GM19468 (cell line): ENCODE results near the gene PRKAA1.

Experiments
- ATAC-seq: cut with Tn5 transposase; IDR thresholded peaks from one replicate; pipeline ENCODE4 v1.9.1; 2021; ENCODE audit warnings: mild to moderate bottlenecking, moderate library complexity, moderate number of reproducible peaks; ENCODE audit not compliant: unreplicated experiment; ENCODE audit errors: extremely low read depth

Gene PRKAA1

GRCh38 chr5:40784027-40784653 lies 14.0 kb downstream of the PRKAA1 start:
- no peak for ATAC-seq

- ATAC-seq: no peak
Measured at GRCh38 chr5:40781843-40782409, 16.2 kb downstream of the PRKAA1 start.

- ATAC-seq: no peak
Measured at GRCh38 chr5:40780858-40781257, 17.3 kb downstream of the PRKAA1 start.

GRCh38 chr5:40780199-40780598 lies 18.0 kb downstream of the PRKAA1 start:
- ATAC-seq: no peak

- no peak for ATAC-seq
Measured at GRCh38 chr5:40779561-40779960, 18.6 kb downstream of the PRKAA1 start.

- ATAC-seq: no peak
Measured at GRCh38 chr5:40778133-40778532, 20.0 kb downstream of the PRKAA1 start.

- ATAC-seq: no peak
Measured at GRCh38 chr5:40776658-40776977, 21.6 kb downstream of the PRKAA1 start.

- no peak for ATAC-seq
Measured at GRCh38 chr5:40775846-40776657, 22.1 kb downstream of the PRKAA1 start.

GRCh38 chr5:40775085-40775845 lies 22.9 kb downstream of the PRKAA1 start:
- no peak for ATAC-seq

GRCh38 chr5:40774623-40775022 lies 23.6 kb downstream of the PRKAA1 start:
- ATAC-seq: no peak

GRCh38 chr5:40770764-40771163 lies 27.4 kb downstream of the PRKAA1 start:
- ATAC-seq: no peak

- no peak for ATAC-seq
Measured at GRCh38 chr5:40762705-40763104, 35.5 kb downstream of the PRKAA1 start.

- no peak for ATAC-seq
Measured at GRCh38 chr5:40757400-40757799, 40.8 kb downstream of the PRKAA1 start.

- peak; percentile 98 for ATAC-seq
Measured at GRCh38 chr5:40755407-40756365, 42.5 kb downstream of the PRKAA1 start, which contains the start of gene TTC33. TTC33 (minus strand) TSS chr5:40755961; CDS start chr5:40747018, 8,943 bp downstream.

- peak; percentile 56 for ATAC-seq
Measured at GRCh38 chr5:40755093-40755406, 43.1 kb downstream of the PRKAA1 start.

GRCh38 chr5:40754381-40755092 lies 43.6 kb downstream of the PRKAA1 start:
- peak; percentile 2 for ATAC-seq

- no peak for ATAC-seq
Measured at GRCh38 chr5:40746703-40747102, 51.5 kb downstream of the PRKAA1 start.

GRCh38 chr5:40743771-40744170 lies 54.4 kb downstream of the PRKAA1 start:
- ATAC-seq: no peak

- no peak for ATAC-seq
Measured at GRCh38 chr5:40738502-40738901, 59.7 kb downstream of the PRKAA1 start.
